Neural cell (in vitro differentiated cells): ENCODE data around the gene AFF3. TPM values are rescaled to one million over a fixed set of nuclear protein-coding genes. Genes with fewer than 3 reads are reported as not detected.
"Not testable (repeated sequence)": the region's sequence is repeated elsewhere in the genome, so short reads cannot be mapped to it uniquely, and the experiment has no call there.

Experiments used
- H2AFZ ChIP-seq: fragments of 200-600, 300-800 bp; sonication (generic), shearing (Covaris generic); 2 replicates; pipeline ENCODE4 v1.6.0; 2014; ENCODE audit warnings: low read depth, mild to moderate bottlenecking, antibody characterized with exemption, low read length, moderate library complexity
- H3F3A ChIP-seq: fragments of 200-600 bp; shearing (Covaris generic); 2 replicates; pipeline ENCODE4 v1.6.1; 2016; ENCODE audit warnings: mild to moderate bottlenecking, moderate library complexity, mixed read lengths, antibody characterized with exemption, low read length; ENCODE audit not compliant: insufficient read depth, poor library complexity, severe bottlenecking
- H3K27ac ChIP-seq: fragments of 200-600, 300-800 bp; sonication (generic), shearing (Covaris generic); 2 replicates; pipeline ENCODE4 v1.5.1; 2014; ENCODE audit warnings: mild to moderate bottlenecking, low read length, moderate library complexity
- H3K27me3 ChIP-seq: fragments of 300-800, 200-600 bp; sonication (generic), shearing (Covaris generic); 2 replicates; pipeline ENCODE4 v1.6.0; 2014; ENCODE audit warnings: mild to moderate bottlenecking, low read depth, low read length, moderate library complexity; ENCODE audit not compliant: insufficient read depth
- H3K36me3 ChIP-seq: fragments of 300-800, 200-600 bp; sonication (generic), shearing (Covaris generic); 2 replicates; pipeline ENCODE4 v1.5.1; 2014; ENCODE audit warnings: mild to moderate bottlenecking, antibody characterized with exemption, low read length, moderate library complexity; ENCODE audit not compliant: insufficient read depth
- H3K4me2 ChIP-seq: fragments of 300-800, 200-600 bp; sonication (generic), shearing (Covaris generic); 2 replicates; pipeline ENCODE4 v1.6.0; 2014; ENCODE audit warnings: mild to moderate bottlenecking, low read length
- H3K4me3 ChIP-seq: fragments of 300-800, 200-600 bp; sonication (generic), shearing (Covaris generic); 2 replicates; pipeline ENCODE4 v1.5.1; 2014; ENCODE audit warnings: mild to moderate bottlenecking, low read length, moderate library complexity
- H3K79me2 ChIP-seq: fragments of 200-600 bp; shearing (Covaris generic); replicated peaks from 2 replicates; pipeline ENCODE4 v1.6.0; 2014; ENCODE audit warnings: mild to moderate bottlenecking, low read length, moderate library complexity; ENCODE audit not compliant: insufficient read depth
- H3K9ac ChIP-seq: fragments of 300-800, 200-600 bp; sonication (generic), shearing (Covaris generic); 2 replicates; pipeline ENCODE4 v1.6.1; 2016; ENCODE audit warnings: mild to moderate bottlenecking, low read length, mixed read lengths
- H3K9me2 ChIP-seq: fragments of 200-600 bp; shearing (Covaris generic); 2 replicates; pipeline ENCODE4 v1.6.1; 2016; ENCODE audit warnings: mild to moderate bottlenecking, low read length, mixed read lengths; ENCODE audit not compliant: insufficient read depth
- H3K9me3 ChIP-seq: fragments of 200-600, 300-800 bp; sonication (generic), shearing (Covaris generic); 2 replicates; pipeline ENCODE4 v1.6.1; 2016; ENCODE audit warnings: mild to moderate bottlenecking, mixed run types, low read length, moderate library complexity, mixed read lengths
- H4K20me1 ChIP-seq: fragments of 200-600 bp; shearing (Covaris generic); 2 replicates; pipeline ENCODE4 v1.6.1; 2016; ENCODE audit warnings: mild to moderate bottlenecking, mixed run types; ENCODE audit not compliant: insufficient read depth
- CTCF ChIP-seq: fragments of 450-650 bp; IDR thresholded peaks from 2 replicates; pipeline ENCODE4 v1.5.1; 2014; ENCODE audit warnings: antibody characterized with exemption, mild to moderate bottlenecking, moderate library complexity; ENCODE audit not compliant: poor library complexity, severe bottlenecking
- EP300 ChIP-seq: fragments of 450-650 bp; conservative IDR thresholded peaks from 2 replicates; pipeline ENCODE4 v1.6.1; 2014; ENCODE audit warnings: antibody characterized with exemption, mild to moderate bottlenecking, moderate library complexity; ENCODE audit not compliant: poor library complexity, severe bottlenecking
- EZH2 ChIP-seq: fragments of 200-600, 300-800 bp; shearing (Covaris generic), sonication (generic); IDR thresholded peaks from 2 replicates; pipeline ENCODE4 v1.6.1; 2014; ENCODE audit warnings: antibody characterized with exemption, low read length, borderline replicate concordance, mild to moderate bottlenecking; ENCODE audit not compliant: insufficient read depth, poor library complexity, severe bottlenecking
- MXI1 ChIP-seq: fragments of 450-650 bp; conservative IDR thresholded peaks from 2 replicates; pipeline ENCODE4 v1.6.1; 2014; ENCODE audit warnings: antibody characterized with exemption, mild to moderate bottlenecking; ENCODE audit not compliant: poor library complexity, severe bottlenecking
- POLR2AphosphoS5 ChIP-seq: IDR thresholded peaks from 2 replicates; pipeline ENCODE4 v1.6.1; 2012
- RAD21 ChIP-seq: fragments of 450-650 bp; conservative IDR thresholded peaks from 2 replicates; pipeline ENCODE4 v1.6.1; 2014; ENCODE audit warnings: antibody characterized with exemption, mild to moderate bottlenecking, moderate library complexity
- SMC3 ChIP-seq: fragments of 450-650 bp; conservative IDR thresholded peaks from 2 replicates; pipeline ENCODE4 v1.6.1; 2014; ENCODE audit warnings: antibody characterized with exemption, mild to moderate bottlenecking, moderate library complexity; ENCODE audit not compliant: poor library complexity
- TAF1 ChIP-seq: IDR thresholded peaks from 2 replicates; pipeline ENCODE4 v1.6.1; 2012; ENCODE audit warnings: low read depth
- polyA plus RNA-seq: library from polyadenylated mRNA; depleted of rRNA; stranded (reverse); fragments of >200 nt; gene quantifications from 2 replicates; pipeline ENCODE4 v1.2.3, GENCODE V29; 2014
- TF ChIP-seq, protein P1 (sequence below): IDR thresholded peaks from 2 replicates; pipeline ENCODE4 v1.6.1; 2012; ENCODE audit warnings: borderline replicate concordance

The AFF3 gene
- polyA plus RNA-seq, 1 donor from 2014 or later = 5.1 TPM

DNA sequence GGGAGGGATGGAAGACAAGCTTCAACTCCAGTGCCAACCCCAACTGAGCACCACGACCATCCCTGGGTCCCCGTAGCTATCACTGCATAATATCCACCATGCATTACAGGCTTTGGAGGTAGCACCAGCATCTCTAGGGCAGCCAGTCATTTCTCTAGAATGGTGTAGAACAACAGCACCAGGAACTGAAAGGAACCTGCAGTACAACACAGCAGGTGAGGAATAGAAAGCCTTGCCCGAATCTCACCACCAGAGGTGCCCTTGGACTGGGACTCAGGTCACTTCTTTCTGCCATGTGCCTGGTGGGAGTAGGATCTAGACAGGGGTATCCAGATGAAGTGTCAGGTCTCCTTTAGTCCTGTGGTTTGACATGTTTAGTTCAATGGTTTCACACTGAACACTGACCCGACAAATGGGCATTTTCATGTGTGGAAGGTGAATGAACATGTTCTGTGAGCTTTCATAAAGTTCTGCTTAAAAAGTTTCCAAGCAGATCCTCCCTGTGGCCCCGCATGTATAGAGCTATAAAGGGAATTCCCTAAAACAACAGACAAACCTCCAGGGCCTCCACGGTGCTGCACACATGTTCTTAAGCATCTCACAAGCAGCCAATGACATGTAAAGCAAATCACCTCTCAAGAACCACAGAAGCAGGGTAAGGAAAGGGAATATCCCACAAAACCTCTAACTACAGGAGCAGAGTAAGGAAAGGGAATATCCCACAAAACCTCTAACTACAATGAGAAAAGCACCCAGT is 208.3 kb downstream of the AFF3 start:
- Histone ChIP-seq H3K79me2 (no peaks in the 10 kb centered on the region), H2AFZ (no peak overlapping the region), H3K27me3 (no peaks in the 10 kb centered on the region), H3K9me2 (no peaks in the 10 kb centered on the region), H3F3A (no peaks in the 10 kb centered on the region), H3K36me3 (no peaks in the 10 kb centered on the region), H3K4me2 (no peak overlapping the region), H4K20me1 (no peaks in the 10 kb centered on the region), H3K27ac (no peak overlapping the region), H3K9ac (no peak overlapping the region), H3K4me3 (no peak overlapping the region), H3K9me3 (no peaks in the 10 kb centered on the region)
- TF ChIP-seq RAD21 (no peak), TAF1 (no peak), CTCF (no peak), EP300 (no peak), POLR2AphosphoS5 (no peak)
- TF ChIP-seq, protein P1, sequence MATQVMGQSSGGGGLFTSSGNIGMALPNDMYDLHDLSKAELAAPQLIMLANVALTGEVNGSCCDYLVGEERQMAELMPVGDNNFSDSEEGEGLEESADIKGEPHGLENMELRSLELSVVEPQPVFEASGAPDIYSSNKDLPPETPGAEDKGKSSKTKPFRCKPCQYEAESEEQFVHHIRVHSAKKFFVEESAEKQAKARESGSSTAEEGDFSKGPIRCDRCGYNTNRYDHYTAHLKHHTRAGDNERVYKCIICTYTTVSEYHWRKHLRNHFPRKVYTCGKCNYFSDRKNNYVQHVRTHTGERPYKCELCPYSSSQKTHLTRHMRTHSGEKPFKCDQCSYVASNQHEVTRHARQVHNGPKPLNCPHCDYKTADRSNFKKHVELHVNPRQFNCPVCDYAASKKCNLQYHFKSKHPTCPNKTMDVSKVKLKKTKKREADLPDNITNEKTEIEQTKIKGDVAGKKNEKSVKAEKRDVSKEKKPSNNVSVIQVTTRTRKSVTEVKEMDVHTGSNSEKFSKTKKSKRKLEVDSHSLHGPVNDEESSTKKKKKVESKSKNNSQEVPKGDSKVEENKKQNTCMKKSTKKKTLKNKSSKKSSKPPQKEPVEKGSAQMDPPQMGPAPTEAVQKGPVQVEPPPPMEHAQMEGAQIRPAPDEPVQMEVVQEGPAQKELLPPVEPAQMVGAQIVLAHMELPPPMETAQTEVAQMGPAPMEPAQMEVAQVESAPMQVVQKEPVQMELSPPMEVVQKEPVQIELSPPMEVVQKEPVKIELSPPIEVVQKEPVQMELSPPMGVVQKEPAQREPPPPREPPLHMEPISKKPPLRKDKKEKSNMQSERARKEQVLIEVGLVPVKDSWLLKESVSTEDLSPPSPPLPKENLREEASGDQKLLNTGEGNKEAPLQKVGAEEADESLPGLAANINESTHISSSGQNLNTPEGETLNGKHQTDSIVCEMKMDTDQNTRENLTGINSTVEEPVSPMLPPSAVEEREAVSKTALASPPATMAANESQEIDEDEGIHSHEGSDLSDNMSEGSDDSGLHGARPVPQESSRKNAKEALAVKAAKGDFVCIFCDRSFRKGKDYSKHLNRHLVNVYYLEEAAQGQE = no peak

DNA sequence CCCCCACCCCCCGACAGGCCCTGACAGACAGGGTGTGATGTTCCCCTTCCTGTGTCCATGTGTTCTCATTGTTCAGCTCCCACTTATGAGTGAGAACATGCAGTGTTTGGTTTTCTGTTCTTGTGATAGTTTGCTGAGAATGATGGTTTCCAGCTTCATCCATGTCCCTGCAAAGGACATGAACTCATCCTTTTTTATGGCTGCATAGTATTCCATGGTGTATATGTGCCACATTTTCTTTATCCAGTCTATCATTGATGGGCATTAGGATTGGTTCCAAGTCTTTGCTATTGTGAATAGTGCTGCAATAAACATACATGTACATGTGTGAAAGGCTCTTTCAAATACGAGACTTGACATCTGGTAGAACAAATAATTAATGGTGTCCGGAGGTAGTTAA is 208.9 kb downstream of the AFF3 start:
- not testable (repeated sequence) for H3F3A ChIP-seq, H2AFZ ChIP-seq, H3K9ac ChIP-seq, H3K36me3 ChIP-seq, H3K27ac ChIP-seq, H3K9me2 ChIP-seq, H3K4me3 ChIP-seq, H3K4me2 ChIP-seq, H3K27me3 ChIP-seq, H3K9me3 ChIP-seq, H3K79me2 ChIP-seq, H4K20me1 ChIP-seq

GRCh38 chr2:99928470-99929053 is 213.8 kb downstream of the AFF3 start:
- Histone ChIP-seq H2AFZ (no peak overlapping the region), H3K9ac (no peak overlapping the region), H3K27me3 (no peaks in the 10 kb centered on the region), H3K79me2 (no peaks in the 10 kb centered on the region), H3K36me3 (no peaks in the 10 kb centered on the region), H3K4me3 (no peak overlapping the region), H4K20me1 (no peaks in the 10 kb centered on the region), H3K4me2 (no peak overlapping the region), H3K9me3 (no peaks in the 10 kb centered on the region), H3F3A (no peaks in the 10 kb centered on the region), H3K9me2 (no peaks in the 10 kb centered on the region), H3K27ac (no peak overlapping the region)
- no peak for TF ChIP-seq EZH2
- no peak for TF ChIP-seq TAF1
- no peak for TF ChIP-seq MXI1
- no peak for TF ChIP-seq CTCF
- no peak for TF ChIP-seq SMC3
- TF ChIP-seq EP300 = no peak
- TF ChIP-seq RAD21 = no peak

- not testable (repeated sequence) for H3K4me3 ChIP-seq, H3K36me3 ChIP-seq, H3K9ac ChIP-seq, H3K27ac ChIP-seq, H3K9me3 ChIP-seq, H3K27me3 ChIP-seq, H2AFZ ChIP-seq, H3K79me2 ChIP-seq, H3K9me2 ChIP-seq, H3F3A ChIP-seq, H4K20me1 ChIP-seq, H3K4me2 ChIP-seq
Measured at GRCh38 chr2:99927690-99928207, 214.6 kb downstream of the AFF3 start.
